Activated CD4-positive, alpha-beta T cell treated with anti-CD3 and anti-CD28 coated beads, Interleukin-2, amount 10 ng/mL, durations not matched to agents 24 days and 14 days (primary cell): ENCODE measurements around the gene LIPG. TPM values are rescaled to one million over a fixed set of nuclear protein-coding genes. Genes with fewer than 3 reads are reported as not detected.

Source experiments
- total RNA-seq: library from RNA; stranded (reverse); gene quantifications from 2 replicates; pipeline ENCODE4 v1.2.3, GENCODE V29; 2022

Gene LIPG
- total RNA-seq, 1 donor from 2014 or later = 0.82 TPM

Other genes starting within 250 kb of the LIPG start
- gene DYM, start 101.4 kb upstream of the LIPG start, total RNA-seq = 62.1 and 64.5 TPM in 2 replicates
- gene C18orf32, start 74.8 kb upstream of the LIPG start, total RNA-seq = 20.4 and 26.1 TPM in 2 replicates
- gene RPL17, start 69.6 kb upstream of the LIPG start, total RNA-seq = 2,202 and 2,205 TPM in 2 replicates